ENCODE results near the gene CSAD. TPM values are rescaled to one million over a fixed set of nuclear protein-coding genes. Genes with fewer than 3 reads are reported as not detected.

The CSAD gene
- total RNA-seq, result 10 to 100 TPM; 20.6 to 54.2 (median 37.1) TPM
- long read RNA-seq, partial matches to known transcripts, result 3 of 4 reads
- long read RNA-seq, other reads (novel, unspliced or antisense), result 1 of 4 reads

DNA sequence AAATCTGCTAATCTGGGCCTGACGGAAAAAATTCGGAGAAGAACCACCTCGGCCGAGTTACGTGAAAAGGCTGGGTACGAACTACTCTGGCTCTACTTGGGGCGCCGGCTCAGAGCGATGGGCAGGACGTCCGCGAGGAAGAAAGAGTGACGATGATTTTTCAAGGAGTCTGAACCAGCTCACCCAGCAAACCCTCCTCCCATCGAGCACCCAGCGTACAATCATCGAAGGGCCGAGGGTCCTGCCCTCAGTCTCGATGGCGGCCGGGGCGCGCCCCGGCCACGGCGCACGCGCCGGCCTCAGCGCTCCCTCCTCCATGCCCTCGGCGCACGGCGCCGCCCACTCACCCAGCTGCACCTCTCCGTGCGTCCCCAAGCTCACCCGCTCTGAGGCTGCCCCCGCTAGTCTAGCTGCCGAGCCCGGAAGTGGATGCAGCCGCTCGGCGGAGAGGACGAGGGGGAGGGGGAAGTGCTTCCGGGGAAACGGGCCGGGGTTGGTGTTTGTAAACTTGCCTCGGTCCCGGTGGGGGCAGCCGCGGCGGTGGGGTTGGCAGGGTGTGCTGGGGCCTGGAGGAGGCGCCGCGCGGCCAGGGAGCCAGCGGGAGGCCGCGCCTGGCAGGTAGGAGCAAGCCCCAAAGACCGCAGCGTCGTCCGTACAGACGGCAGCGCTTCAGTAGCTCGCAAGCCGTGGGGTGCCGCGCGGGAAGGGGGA is at the start of gene CSAD, which contains the start of gene ZNF740:
CSAD (minus strand) TSS at position 706 of the 711 bp plus-strand sequence. CDS start 7,455 bp downstream, outside the sequence.
ZNF740 (plus strand) TSS at position 503 of the 711 bp plus-strand sequence. CDS start 1,262 bp downstream, outside the sequence.
- TF ChIP-seq, protein P1, sequence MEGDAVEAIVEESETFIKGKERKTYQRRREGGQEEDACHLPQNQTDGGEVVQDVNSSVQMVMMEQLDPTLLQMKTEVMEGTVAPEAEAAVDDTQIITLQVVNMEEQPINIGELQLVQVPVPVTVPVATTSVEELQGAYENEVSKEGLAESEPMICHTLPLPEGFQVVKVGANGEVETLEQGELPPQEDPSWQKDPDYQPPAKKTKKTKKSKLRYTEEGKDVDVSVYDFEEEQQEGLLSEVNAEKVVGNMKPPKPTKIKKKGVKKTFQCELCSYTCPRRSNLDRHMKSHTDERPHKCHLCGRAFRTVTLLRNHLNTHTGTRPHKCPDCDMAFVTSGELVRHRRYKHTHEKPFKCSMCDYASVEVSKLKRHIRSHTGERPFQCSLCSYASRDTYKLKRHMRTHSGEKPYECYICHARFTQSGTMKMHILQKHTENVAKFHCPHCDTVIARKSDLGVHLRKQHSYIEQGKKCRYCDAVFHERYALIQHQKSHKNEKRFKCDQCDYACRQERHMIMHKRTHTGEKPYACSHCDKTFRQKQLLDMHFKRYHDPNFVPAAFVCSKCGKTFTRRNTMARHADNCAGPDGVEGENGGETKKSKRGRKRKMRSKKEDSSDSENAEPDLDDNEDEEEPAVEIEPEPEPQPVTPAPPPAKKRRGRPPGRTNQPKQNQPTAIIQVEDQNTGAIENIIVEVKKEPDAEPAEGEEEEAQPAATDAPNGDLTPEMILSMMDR (IDR thresholded peaks at IDR 0.05), result no peak
- TF ChIP-seq POLR2A (IDR thresholded peaks at IDR 0.05), result peak; percentile 83
- WGBS (ENCODE audit: insufficient coverage, low coverage, low lambda C conversion rate, missing lambda C conversion rate), result 2% methylated on average over 14 of the region's 70 CpGs
- ATAC-seq (peak; percentile 95 to 98 (median 96)), DNase-seq (peak; percentile 99)
- H3K27ac ChIP-seq, result peak within 1 kb of the TSS; percentile 83 to 89 (median 87)
- no peaks in the 10 kb centered on the region for H3K27me3 ChIP-seq
- no peaks in the 10 kb centered on the region for H3K9me3 ChIP-seq
- intact Hi-C loops (cut with DNase I), result no loop called here
- H3K4me3 ChIP-seq, result peak within 1 kb of the TSS; percentile 71 to 80 (median 76)
- peaks cover 0 to 25% (median 2%) of the 10 kb centered on the region in 4 donors for H3K36me3 ChIP-seq
- peaks cover 0 to 62% (median 29%) of the 10 kb centered on the region in 4 donors for H3K4me1 ChIP-seq

- intact Hi-C loops (cut with DNase I), result no loop called here
- Histone ChIP-seq H3K27ac (no peak overlapping the region), H3K36me3 (no peaks in the 10 kb centered on the region), H3K27me3 (no peaks in the 10 kb centered on the region), H3K4me1 (peaks cover 0 to 4% (median 0%) of the 10 kb centered on the region in 4 donors), H3K9me3 (no peaks in the 10 kb centered on the region), H3K4me3 (no peak overlapping the region)
- 100% methylated on average over 3 of the region's 10 CpGs for WGBS (ENCODE audit: insufficient coverage, low coverage, low lambda C conversion rate, missing lambda C conversion rate)
- peak in 2 of 4 donors; percentile 7 to 27 for ATAC-seq
- no peak for TF ChIP-seq POLR2A (IDR thresholded peaks at IDR 0.05)
- TF ChIP-seq, protein P1 (IDR thresholded peaks at IDR 0.05), result no peak
- peak in 1 of 3 donors; percentile 52 for DNase-seq
Measured at GRCh38 chr12:53230108-53230845, 49.6 kb upstream of the CSAD start.

- no peaks in the 10 kb centered on the region for H3K27me3 ChIP-seq
- intact Hi-C loops (cut with DNase I), result no loop called here
- no peak for ATAC-seq
- no peaks in the 10 kb centered on the region for H3K9me3 ChIP-seq
- WGBS (ENCODE audit: insufficient coverage, low coverage, low lambda C conversion rate, missing lambda C conversion rate), result 100% methylated on average over 1 of the region's 2 CpGs
- DNase-seq, result peak in 1 of 3 donors; percentile 11
- TF ChIP-seq, protein P1 (IDR thresholded peaks at IDR 0.05), result no peak
- TF ChIP-seq POLR2A (IDR thresholded peaks at IDR 0.05), result no peak
- H3K4me1 ChIP-seq, result peaks cover 0 to 4% (median 0%) of the 10 kb centered on the region in 4 donors
- no peaks in the 10 kb centered on the region for H3K36me3 ChIP-seq
- H3K27ac ChIP-seq, result no peak overlapping the region
- no peak overlapping the region for H3K4me3 ChIP-seq
Measured at GRCh38 chr12:53229454-53229853, 48.7 kb upstream of the CSAD start.

GRCh38 chr12:53227836-53228235 is 47.1 kb upstream of the CSAD start:
- Histone ChIP-seq H3K4me1 (peaks cover 0 to 4% (median 0%) of the 10 kb centered on the region in 4 donors), H3K27ac (no peak overlapping the region), H3K27me3 (no peaks in the 10 kb centered on the region), H3K36me3 (no peaks in the 10 kb centered on the region), H3K9me3 (no peaks in the 10 kb centered on the region), H3K4me3 (no peak overlapping the region)
- TF ChIP-seq, protein P1 (IDR thresholded peaks at IDR 0.05), result no peak
- TF ChIP-seq POLR2A (IDR thresholded peaks at IDR 0.05), result no peak
- DNase-seq (no peak), ATAC-seq (no peak)
- no CpG with 5 or more reads among the region's 1 CpG for WGBS (ENCODE audit: insufficient coverage, low coverage, low lambda C conversion rate, missing lambda C conversion rate)
- intact Hi-C loops (cut with DNase I), result no loop called here

All from right lobe of liver (tissue), 6 donors.